Measurements from ENCODE around the gene MAGI3.
"Not testable (repeated sequence)": the region's sequence is repeated elsewhere in the genome, so short reads cannot be mapped to it uniquely, and the experiment has no call there.

The MAGI3 gene

GRCh38 chr1:113517983-113518382 lies 127.7 kb downstream of the MAGI3 start:
- DNase-seq = no peak

- DNase-seq = no peak
Measured at GRCh38 chr1:113519556-113519955, 129.2 kb downstream of the MAGI3 start.

GRCh38 chr1:113530021-113530420 lies 139.7 kb downstream of the MAGI3 start:
- DNase-seq = no peak

GRCh38 chr1:113531321-113531720 lies 141.0 kb downstream of the MAGI3 start:
- DNase-seq = no peak

GRCh38 chr1:113533061-113533460 lies 142.7 kb downstream of the MAGI3 start:
- DNase-seq = no peak

- no peak for DNase-seq
Measured at GRCh38 chr1:113534130-113534817, 144.0 kb downstream of the MAGI3 start.

- DNase-seq = no peak
Measured at GRCh38 chr1:113534875-113535274, 144.6 kb downstream of the MAGI3 start.

GRCh38 chr1:113536182-113536780 lies 146.0 kb downstream of the MAGI3 start:
- no peak for DNase-seq

- no peak for DNase-seq
Measured at GRCh38 chr1:113538225-113538624, 147.9 kb downstream of the MAGI3 start.

GRCh38 chr1:113540335-113540734 lies 150.0 kb downstream of the MAGI3 start:
- no peak for DNase-seq

GRCh38 chr1:113541106-113541505 lies 150.8 kb downstream of the MAGI3 start:
- DNase-seq = no peak

- DNase-seq = no peak
Measured at GRCh38 chr1:113542221-113542701, 151.9 kb downstream of the MAGI3 start.

- DNase-seq = no peak
Measured at GRCh38 chr1:113543110-113543509, 152.8 kb downstream of the MAGI3 start.

GRCh38 chr1:113545210-113545609 lies 154.9 kb downstream of the MAGI3 start:
- DNase-seq = no peak

GRCh38 chr1:113545626-113546025 lies 155.3 kb downstream of the MAGI3 start:
- no peak for DNase-seq

- DNase-seq = no peak
Measured at GRCh38 chr1:113551728-113552127, 161.4 kb downstream of the MAGI3 start.

- no peak for DNase-seq
Measured at GRCh38 chr1:113552244-113552643, 161.9 kb downstream of the MAGI3 start.

- no peak for DNase-seq
Measured at GRCh38 chr1:113557187-113557586, 166.9 kb downstream of the MAGI3 start.

GRCh38 chr1:113565621-113566020 lies 175.3 kb downstream of the MAGI3 start:
- DNase-seq = no peak

- DNase-seq = no peak
Measured at GRCh38 chr1:113567427-113567826, 177.1 kb downstream of the MAGI3 start.

- not testable (repeated sequence) for DNase-seq
Measured at GRCh38 chr1:113575744-113576260, 185.5 kb downstream of the MAGI3 start.

- DNase-seq = no peak
Measured at GRCh38 chr1:113576271-113576670, 186.0 kb downstream of the MAGI3 start.

- no peak for DNase-seq
Measured at GRCh38 chr1:113579256-113580018, 189.1 kb downstream of the MAGI3 start.

GRCh38 chr1:113581323-113581722 lies 191.0 kb downstream of the MAGI3 start:
- no peak for DNase-seq

Data from stimulated activated naive CD4-positive, alpha-beta T cell treated with Interleukin-2 at 50 U/mL for 16 hours (primary cell).